HG03159 (cell line): ENCODE data around the gene EDEM3.

Experiments used
- ATAC-seq: cut with Tn5 transposase; IDR thresholded peaks from one replicate; pipeline ENCODE4 v1.9.1; 2021; ENCODE audit warnings: mild to moderate bottlenecking, moderate library complexity; ENCODE audit not compliant: unreplicated experiment

EDEM3 gene

GRCh38 chr1:184646178-184646701 lies 108.4 kb downstream of the EDEM3 start:
- no peak for ATAC-seq

GRCh38 chr1:184644771-184645170 lies 109.9 kb downstream of the EDEM3 start:
- ATAC-seq: no peak

- no peak for ATAC-seq
Measured at GRCh38 chr1:184643661-184644060, 111.0 kb downstream of the EDEM3 start.

- no peak for ATAC-seq
Measured at GRCh38 chr1:184641894-184642293, 112.8 kb downstream of the EDEM3 start.

- no peak for ATAC-seq
Measured at GRCh38 chr1:184640505-184640904, 114.2 kb downstream of the EDEM3 start.
